Endometrial microvascular endothelial cells (primary cell): ENCODE measurements around the gene DEFB129. TPM values are rescaled to one million over a fixed set of nuclear protein-coding genes. Genes with fewer than 3 reads are reported as not detected.
"Not testable (repeated sequence)": the region's sequence is repeated elsewhere in the genome, so short reads cannot be mapped to it uniquely, and the experiment has no call there.

ENCODE experiments used
- in situ Hi-C: cut with HindIII; loops from 2 replicates; pipeline ENCODE4 v1.10.0; 2017; ENCODE audit warnings: low sequenced_read_pairs, low pct_unique_long_range_greater_than_20kb; ENCODE audit errors: inconsistent ontology term
- total RNA-seq: library from RNA; depleted of rRNA; stranded (reverse); fragments of >200 nt; gene quantifications from one replicate; pipeline ENCODE4 v1.2.3, GENCODE V29; 2015; ENCODE audit errors: inconsistent ontology term

Gene DEFB129, protein sequence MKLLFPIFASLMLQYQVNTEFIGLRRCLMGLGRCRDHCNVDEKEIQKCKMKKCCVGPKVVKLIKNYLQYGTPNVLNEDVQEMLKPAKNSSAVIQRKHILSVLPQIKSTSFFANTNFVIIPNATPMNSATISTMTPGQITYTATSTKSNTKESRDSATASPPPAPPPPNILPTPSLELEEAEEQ
- not detected for total RNA-seq

- in situ Hi-C loops, result no loop called here
These were observed at the start of gene DEFB129 for GRCh38 chr20:226958-227357. TSS of gene DEFB129 (plus strand) at chr20:227258. CDS start at chr20:227289, 31 bp downstream.

DNA sequence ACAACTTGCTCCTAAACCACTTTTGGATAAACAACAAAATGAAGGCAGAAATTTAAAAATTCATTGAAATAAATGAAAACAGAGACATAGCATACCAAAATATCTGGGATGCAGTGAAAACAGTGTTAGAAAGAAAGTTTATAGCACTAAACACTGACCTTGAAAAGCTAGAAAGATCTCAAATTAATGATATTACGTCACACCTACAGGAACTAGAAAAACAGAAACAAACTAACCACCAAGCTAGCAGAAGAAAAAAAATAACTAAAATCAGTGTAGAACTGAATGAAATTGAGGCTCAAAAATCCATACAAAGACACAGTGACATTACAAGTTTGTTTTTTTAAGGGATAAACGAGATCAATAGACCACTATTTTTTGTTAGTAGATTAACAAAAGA is 42.8 kb upstream of the DEFB129 start:
- in situ Hi-C loops, result no loop called here

DNA sequence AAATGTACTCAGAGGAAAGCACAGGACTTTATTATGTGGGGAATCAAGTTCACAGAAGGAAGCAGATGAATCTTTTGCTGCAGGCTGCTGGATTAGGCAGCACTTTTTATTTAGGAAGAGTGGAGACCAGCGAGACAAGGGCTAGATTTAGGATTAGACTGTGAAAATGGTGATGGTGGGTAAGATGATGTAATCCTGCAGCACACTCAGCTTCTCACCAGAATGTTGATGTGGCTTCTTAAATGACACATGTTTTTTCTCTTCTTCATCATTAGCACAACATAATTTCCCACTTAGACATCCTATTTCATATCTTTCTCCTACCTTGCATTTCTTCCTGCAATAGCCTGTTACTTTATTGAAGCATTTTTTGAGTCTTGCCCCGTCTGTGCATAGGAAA is 39.3 kb upstream of the DEFB129 start:
- in situ Hi-C loops, result no loop called here

GRCh38 chr20:189611-190010 is 37.4 kb upstream of the DEFB129 start, which contains the start of gene DEFB128:
TSS of gene DEFB128 (minus strand) at chr20:189711. CDS start at chr20:189623, 88 bp downstream.
- in situ Hi-C loops, result no loop called here

GRCh38 chr20:198225-198624 is 28.8 kb upstream of the DEFB129 start:
- in situ Hi-C loops, result no loop called here

- in situ Hi-C loops, result no loop called here
These were observed 27.1 kb upstream of the DEFB129 start for GRCh38 chr20:199996-200395.

DNA sequence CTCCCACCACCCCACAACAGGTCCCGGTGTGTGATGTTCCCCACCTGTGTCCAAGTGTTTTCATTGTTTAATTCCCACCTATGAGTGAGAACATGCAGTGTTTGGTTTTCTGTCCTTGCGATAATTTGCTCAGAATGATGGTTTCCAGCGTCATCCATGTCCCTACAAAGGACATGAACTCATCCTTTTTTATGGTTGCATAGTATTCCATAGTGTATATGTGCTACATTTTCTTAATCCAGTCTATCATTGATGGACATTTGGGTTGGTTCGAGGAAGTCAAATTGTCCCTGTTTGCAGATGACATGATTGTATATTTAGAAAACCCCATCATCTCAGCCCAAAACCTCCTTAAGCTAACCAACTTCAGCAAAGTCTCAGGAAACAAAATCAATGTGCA is 23.4 kb upstream of the DEFB129 start:
- in situ Hi-C loops, result not testable (repeated sequence)

- in situ Hi-C loops, result no loop called here
These were observed 18.0 kb upstream of the DEFB129 start for GRCh38 chr20:208942-209566.

GRCh38 chr20:210809-211502 is 16.1 kb upstream of the DEFB129 start:
- in situ Hi-C loops, result no loop called here

DNA sequence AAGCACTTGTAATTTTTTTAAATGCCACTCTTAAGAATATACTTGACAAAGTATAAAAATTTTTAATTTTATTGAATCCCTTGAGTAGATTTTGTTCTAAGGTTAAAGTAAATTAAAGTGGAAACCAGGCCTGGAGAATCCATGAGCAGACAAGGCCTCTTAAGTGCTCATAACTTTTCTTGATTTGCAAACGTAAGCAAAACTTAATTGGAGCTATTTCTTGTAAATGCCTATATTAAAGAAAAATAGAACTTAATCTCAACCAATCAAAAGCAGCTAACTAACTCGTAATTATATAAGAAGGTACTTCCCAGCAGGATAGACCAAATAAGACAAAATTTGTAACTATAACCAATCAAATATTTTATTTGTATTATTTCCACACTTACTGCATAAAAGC is 12.7 kb upstream of the DEFB129 start:
- in situ Hi-C loops, result no loop called here

DNA sequence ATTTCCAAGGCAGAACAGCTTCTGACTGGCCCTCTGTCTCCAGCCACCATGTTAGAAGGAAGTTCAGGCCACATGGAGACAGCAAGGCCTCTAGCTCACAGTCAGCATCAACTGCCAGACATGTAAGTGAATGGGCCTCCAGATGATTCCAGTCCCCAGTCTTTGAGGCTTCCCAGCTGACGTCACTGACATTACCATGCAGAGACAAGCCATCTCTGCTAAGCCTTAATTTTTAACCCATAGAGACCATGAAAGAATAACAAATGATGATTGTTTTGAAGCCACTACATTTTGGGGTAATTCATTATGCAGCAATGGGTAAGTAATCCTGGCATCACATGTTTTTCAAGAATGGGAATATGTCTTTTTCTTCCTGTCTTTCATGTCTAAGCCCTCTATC is 11.3 kb upstream of the DEFB129 start:
- in situ Hi-C loops, result no loop called here

GRCh38 chr20:217266-217665 is 9.8 kb upstream of the DEFB129 start:
- in situ Hi-C loops, result no loop called here

DNA sequence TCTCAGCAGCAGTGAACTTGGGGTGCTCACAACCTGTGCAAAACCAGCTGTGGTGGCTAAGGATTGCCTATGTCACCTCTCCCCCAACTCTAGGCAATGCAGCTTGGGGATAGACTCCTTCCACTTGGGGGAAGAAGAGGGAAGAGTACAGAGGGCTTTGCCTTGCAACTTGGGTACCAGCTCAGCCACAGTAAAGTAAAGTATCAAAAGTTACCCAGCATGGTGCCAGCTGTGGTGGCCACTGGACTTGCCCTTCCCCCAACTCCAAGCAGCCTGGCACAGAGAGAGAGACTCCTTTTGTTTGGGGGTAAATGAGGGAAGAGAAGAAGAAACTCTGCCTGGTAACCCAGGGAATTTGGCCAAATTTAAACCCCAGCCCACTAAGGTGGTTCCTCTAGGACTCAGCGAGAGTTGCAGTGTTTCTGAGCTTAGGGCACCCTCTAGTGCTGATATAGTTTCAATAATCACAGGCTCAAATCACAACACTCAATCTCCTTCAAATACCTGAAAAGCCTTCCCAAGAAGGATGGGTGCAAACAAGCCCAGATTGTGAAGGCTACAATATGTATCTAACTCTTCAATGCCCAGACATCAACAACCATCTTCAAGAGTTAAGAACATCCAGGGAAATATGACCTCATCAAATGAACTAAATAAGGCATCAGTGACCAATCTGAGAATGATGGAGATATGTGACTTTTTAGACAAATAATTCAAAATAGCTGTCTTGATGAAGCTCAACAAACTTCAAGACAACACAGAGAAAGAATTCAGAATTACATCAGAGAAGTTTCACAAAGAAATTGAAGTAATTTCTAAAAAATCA is 7.6 kb upstream of the DEFB129 start:
- in situ Hi-C loops, result no loop called here

DNA sequence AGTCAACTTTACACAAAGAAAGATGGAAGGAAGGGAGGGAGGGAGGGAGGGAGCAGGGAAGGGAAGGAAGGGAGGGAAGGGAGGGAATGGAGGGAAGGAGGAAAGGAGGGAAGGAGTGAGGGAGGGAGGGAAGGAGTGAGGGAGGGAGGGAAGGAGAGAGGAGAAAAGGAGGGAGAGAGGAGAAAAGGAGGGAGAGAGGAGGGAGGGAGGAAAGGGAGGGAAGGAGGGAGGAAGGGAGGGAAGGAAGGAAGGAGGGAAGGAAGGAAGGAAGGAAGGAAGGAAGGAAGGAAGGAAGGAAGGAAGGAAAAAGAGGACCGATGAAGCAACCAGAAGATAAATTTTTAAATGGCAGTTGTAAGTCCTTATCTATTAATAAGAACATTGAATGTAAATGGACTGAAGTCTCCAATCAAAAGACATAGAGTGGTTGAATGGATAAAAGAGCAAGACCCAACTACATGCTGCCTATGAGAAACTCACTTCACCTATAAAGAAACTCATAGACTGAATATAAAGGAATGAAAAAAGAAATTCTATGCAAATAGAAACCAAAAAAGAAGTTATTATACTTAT is 5.7 kb upstream of the DEFB129 start:
- in situ Hi-C loops, result no loop called here

DNA sequence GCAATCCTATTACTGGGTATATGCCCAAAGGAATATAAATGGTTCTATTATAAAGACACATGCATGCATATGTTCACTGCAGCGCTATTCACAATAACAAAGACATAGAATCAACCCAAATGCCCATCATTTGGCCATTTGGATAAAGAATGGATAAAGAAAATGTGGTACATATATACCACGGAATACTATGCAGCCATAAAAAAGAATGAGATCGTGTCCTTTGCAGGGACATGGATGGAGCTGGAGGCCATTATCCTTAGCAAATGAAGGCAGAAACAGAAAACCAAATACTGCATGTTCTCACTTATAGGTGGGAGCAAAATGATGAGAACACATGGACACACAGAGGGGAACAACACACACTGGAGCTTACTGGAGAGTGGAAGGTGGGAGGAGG is 1.2 kb upstream of the DEFB129 start:
- in situ Hi-C loops, result not testable (repeated sequence)

GRCh38 chr20:227439-228105 is 514 bp downstream of the DEFB129 start:
- in situ Hi-C loops, result no loop called here

DNA sequence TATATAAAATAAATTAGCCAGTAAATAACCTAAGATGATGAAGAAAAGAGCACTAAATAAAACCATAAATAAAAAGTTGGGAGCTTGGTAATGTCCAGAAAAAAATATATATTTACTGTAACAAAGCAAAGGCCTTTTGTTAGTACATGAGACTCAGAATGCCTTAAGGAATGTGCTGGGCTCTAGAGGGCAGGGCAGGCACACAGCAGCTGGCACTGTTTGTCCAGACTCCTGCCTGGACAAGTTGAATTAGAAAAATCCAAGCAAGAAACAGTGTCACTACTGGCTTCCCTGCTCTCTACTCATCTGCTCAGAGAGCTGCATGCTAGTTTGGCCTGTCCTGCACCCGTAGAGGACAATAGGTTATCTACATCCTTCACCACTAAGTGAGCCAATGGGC is 8.8 kb downstream of the DEFB129 start:
- in situ Hi-C loops, result no loop called here

GRCh38 chr20:237489-237888 is 10.4 kb downstream of the DEFB129 start:
- in situ Hi-C loops, result no loop called here

DNA sequence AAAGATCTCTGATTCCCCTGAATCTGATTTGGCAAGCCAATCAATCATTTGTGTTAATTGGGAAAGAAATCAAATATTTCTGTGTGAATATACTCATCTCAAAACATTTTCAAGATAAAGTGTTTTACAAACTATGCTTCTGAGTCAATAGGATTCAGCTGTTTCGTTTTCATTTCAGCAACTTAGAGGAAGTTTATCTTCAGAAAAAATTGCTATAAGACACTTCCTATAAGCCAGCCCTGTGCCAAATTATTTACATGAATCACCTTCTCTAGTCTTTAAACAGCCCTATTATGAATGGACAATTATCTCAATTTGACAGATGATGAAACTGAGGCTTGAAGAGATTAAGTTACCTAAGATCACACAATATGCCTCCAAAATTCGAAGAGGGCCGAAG is 10.9 kb downstream of the DEFB129 start:
- in situ Hi-C loops, result no loop called here
